HG03442 (cell line): Measurements from ENCODE around the gene SLC32A1.

Source experiments
- ATAC-seq: cut with Tn5 transposase; IDR thresholded peaks from one replicate; pipeline ENCODE4 v1.9.1; 2021; ENCODE audit warnings: mild to moderate bottlenecking, moderate library complexity; ENCODE audit not compliant: unreplicated experiment

SLC32A1 gene

DNA sequence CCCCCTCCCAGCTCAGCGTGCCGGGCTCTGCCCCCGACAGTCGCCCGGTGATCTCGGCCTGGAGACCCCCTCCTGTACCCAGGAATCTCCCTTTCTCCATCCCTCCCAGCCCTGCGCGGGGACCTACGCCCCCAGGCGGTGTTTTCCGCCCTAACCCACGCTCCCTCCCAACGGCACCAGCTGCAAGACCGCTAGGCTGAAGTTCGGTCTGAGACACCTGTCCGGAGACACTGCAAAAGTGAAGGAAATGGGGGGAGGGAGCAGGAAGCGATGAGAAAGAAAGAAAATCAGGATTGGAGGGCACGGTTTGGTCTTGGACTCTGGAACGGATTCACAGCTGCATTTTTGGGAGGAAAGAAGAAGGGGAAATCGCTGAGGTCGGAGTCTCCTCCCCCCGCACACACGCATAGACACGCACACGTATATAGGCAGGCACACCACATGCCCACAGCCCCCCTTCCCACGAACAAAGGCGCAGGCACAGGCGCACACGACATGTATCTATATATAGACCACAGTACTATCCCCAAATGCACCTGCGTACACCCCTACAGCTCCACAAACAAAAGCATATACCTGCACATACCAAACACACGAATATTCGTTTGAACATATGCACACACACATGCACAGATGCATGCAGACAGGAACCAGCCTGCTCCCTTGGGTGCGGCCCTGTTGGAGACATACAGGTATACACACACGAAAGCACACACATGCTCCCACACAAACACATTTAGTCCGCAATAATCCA lies 1.0 kb downstream of the SLC32A1 start:
- no peak for ATAC-seq

DNA sequence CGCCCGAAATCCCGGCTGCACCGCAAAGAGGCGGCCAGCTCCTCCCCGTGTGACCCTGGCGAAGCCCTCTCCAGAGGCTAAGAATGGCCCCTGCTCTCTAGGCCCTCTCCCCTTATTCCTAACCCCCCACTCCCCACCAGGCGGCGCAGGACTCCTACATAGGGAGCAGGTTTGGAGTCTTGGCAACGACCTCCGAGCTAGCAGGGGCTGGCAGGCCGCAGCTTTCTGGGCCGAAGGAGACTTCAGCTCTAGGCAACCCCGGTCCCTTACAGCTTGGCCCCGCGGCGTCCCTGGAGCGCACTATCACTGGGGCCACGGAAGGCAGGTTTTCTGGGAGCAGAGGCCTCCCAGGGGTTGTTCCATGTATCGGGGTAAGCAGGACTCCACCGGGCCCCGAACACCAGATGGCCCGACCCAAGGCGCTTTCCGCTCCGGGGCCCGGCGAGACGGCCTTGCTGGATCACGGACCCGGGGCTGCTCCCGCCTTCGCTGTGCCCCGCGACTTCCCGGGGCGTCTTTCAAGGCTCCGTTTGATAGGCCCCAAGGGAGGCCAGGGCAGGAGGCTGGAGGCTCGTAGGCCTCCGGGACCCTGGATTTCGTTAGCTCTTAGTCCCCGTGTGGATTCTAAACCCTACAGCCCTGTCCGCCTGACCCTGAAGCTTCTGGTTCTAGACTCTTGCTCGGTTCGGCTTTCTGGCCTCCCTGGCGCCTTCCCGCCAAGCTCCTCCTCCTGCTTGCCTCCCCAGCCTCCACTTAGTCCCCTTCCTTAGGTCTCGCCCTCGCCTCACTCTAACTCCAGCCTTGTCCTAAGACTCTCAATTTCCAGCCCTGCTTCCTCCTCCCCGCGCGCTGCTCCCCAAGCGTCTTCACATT lies 1.9 kb downstream of the SLC32A1 start:
- no peak for ATAC-seq

DNA sequence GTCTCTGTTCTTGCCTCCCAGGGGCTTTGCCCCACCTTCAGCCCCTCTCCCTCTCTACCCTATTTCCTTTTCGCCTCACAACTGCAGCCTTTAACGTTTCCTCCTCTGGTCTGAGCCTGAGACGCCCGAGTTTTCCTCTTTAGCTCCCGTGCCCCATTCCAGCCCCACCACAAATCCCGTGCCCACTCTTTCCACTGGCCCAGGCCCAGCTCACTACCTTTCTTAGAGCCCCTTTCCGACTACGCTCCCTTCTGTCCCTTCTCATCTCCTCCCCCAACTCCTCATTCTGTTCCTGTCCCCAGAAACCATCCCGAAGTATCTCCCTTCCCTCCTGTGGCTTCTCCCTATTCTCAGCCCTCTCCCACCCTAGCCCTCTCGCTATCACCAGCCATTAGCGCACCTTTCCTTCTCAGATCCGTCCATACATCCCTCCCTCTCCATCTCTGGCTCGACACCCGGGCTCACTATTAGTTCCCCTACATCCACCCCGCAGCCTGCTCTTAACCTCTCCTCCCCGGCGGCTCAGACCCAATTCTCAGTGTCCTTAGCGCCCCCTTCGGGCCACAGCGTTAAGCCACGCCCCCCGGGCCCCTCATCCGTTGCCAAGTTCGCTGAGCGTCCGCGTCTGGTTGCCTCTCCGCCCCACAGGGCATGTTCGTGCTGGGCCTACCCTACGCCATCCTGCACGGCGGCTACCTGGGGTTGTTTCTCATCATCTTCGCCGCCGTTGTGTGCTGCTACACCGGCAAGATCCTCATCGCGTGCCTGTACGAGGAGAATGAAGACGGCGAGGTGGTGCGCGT lies 2.7 kb downstream of the SLC32A1 start:
- ATAC-seq, result no peak

DNA sequence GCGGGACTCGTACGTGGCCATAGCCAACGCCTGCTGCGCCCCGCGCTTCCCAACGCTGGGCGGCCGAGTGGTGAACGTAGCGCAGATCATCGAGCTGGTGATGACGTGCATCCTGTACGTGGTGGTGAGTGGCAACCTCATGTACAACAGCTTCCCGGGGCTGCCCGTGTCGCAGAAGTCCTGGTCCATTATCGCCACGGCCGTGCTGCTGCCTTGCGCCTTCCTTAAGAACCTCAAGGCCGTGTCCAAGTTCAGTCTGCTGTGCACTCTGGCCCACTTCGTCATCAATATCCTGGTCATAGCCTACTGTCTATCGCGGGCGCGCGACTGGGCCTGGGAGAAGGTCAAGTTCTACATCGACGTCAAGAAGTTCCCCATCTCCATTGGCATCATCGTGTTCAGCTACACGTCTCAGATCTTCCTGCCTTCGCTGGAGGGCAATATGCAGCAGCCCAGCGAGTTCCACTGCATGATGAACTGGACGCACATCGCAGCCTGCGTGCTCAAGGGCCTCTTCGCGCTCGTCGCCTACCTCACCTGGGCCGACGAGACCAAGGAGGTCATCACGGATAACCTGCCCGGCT lies 3.4 kb downstream of the SLC32A1 start:
- no peak for ATAC-seq

DNA sequence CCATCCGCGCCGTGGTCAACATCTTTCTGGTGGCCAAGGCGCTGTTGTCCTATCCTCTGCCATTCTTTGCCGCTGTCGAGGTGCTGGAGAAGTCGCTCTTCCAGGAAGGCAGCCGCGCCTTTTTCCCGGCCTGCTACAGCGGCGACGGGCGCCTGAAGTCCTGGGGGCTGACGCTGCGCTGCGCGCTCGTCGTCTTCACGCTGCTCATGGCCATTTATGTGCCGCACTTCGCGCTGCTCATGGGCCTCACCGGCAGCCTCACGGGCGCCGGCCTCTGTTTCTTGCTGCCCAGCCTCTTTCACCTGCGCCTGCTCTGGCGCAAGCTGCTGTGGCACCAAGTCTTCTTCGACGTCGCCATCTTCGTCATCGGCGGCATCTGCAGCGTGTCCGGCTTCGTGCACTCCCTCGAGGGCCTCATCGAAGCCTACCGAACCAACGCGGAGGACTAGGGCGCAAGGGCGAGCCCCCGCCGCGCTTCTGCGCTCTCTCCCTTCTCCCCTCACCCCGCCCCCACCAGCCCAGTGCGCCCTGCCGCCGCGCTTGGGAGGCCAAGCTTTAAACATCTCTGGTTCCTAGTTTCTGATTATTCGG lies 4.0 kb downstream of the SLC32A1 start:
- ATAC-seq, result no peak

DNA sequence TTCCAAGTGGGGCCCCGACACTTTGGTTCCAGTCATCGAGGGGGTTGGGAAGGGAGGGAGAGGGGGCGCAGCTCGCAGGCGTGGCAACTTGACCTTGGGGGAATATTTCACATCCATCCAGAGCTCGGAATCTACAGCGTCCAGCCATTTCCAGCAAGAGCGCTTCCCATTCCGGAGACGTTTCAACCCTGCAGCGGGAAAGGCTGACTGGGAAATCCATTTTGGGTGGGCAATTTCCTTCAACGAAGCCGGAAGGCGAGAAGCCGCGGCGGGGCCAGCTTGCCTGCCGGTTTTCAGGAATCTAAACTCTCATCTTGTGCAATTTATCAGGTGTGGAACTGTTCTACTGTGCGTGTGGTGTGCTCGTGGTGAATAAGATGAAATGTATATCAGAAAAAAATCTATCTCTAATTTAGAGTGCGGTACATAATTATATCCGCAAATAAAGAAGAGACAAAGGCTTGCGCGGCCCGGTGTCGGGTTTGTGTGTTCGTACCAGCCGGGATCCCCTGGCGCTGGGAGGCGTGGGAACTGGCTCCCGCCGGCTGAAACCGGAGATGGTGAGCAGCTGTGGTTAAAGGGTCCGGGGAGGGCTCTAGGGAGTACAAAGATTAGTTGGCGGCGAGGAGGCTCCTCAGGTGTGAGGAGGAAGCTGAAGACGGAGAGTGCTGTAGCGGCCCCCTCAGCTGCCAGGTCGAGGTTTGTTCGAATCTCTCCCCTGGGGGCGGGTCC lies 4.8 kb downstream of the SLC32A1 start:
- no peak for ATAC-seq

DNA sequence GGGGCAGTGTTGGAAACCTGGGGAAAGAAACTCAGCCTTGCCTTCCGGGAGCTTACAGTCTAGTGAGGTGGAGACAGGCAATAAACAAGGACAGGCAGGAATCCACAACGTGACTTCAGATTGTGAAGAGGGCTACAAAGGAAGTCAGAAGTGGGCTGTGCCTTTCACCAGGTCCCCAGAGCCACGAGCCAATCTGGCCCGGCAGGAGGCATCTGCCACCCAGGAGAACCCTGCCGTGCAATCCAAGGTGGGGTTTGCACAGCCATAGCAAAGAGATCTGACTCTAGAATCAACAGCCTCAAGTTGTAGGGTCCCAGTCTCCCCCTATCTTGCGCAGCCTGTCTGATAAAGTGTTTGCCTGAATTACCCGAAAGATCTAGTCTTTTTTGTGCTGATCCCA lies 5.5 kb downstream of the SLC32A1 start:
- no peak for ATAC-seq

DNA sequence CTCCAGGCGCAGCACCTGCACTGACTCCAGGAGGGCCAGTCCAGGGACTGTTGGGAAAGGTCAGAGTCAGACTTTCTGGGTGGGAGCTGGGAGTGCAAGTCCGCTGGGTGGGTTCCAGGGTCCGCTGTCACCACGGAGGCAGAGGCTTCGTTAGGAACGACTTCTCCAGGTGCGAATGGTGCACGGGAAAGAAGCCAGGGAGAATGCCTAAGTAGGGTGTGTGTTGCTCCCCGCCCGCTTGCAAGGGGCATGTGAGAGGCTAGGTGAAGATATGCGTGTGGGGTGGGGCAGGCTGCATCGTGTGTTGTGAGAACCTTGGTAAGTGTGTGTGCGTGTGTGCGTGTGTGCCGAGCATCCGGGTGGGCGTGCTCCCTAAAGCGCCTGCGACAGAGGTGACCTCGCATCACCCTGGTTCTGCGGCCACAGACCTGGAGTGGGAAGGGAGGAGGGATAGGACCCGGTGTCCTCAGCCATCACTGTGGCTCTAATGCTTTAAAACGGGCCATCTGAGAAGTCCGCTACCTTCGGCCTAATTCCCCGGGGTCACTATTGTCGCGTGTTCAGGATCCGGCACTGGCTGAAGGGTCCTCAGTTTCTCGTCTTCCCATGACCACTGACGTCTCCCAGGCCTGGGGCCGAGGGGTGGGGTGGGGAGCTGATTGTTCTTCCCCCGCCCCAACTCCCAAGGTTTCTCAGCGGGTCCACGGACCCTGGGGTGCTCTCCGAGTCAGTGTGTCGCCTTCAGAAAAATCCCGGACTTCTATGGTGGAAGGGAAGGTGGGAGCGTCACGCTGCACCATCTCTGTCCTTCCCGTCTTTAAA lies 6.1 kb downstream of the SLC32A1 start:
- ATAC-seq, result no peak

DNA sequence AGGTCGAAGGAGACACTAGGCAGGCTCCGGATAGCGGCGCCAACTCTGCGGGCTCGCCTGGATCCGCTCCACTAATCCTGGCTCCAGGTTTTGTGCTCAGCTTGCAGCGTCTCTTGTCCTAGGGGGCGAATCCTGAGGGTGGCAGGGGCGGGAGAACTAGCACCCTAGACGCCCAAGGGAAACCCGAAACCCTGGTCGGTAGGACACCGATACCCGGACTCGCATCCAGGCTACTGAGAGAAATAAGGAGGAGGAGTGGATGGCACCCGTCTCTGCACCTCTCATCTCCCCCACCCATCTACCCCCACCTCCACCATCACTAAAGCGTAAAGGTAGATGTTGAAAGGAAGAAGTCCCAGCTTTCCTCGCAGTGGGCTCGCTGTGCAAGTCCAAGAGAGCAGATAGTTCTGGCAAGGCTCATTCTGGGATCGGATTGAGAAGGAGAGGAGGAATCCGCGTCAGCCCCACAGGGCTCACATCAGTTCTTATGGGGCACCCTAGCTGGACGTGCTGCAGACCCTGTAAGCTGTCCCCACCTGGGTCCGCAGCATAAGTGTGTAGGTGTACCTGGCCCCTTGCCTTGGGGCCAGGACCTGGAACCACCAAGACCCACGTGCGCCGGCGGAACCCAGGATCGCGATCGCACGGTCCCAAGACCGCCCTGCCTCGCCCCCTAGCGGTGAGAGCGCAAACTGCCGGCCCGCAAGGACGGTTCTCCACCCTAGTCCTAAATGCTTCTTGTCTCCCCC lies 6.9 kb downstream of the SLC32A1 start:
- ATAC-seq, result peak; percentile 45

DNA sequence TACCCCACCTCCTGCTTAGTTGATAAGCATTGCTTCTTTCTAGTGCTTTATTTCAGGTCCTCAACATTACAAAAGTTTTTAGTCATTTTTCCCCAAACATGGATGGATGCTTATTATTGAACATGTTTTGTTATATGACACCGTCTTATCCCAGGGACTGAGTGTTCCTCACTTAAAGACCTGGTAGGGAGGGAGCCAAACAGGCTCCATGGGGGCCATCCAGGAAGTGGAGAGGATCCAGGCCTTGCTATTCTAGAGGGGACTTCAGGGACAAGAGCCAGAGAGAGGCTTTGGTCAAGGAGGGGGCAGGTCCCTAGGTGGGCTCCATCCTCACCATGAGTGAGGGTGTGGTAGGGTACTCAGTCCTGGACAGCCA lies 7.4 kb downstream of the SLC32A1 start:
- ATAC-seq, result no peak

DNA sequence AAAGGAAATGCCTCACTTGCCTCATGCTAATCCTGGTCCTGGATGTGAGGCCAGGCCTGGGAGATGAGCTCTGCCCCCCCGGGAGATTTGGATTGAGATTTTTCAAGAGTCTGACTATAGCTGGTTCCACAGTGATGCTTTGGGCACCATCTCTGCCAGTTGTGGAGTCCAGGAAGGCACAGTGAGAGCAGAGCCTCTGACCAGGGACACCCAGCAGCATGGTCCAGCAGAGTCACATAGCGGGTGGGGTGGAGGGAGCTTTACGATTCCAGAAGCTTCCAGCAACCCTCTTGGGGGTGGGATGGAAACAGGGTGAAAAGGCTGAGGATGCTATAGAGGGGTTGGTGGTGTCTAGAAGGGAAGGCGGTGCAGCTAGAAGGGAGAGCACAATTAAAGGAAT lies 8.7 kb downstream of the SLC32A1 start:
- ATAC-seq, result no peak

DNA sequence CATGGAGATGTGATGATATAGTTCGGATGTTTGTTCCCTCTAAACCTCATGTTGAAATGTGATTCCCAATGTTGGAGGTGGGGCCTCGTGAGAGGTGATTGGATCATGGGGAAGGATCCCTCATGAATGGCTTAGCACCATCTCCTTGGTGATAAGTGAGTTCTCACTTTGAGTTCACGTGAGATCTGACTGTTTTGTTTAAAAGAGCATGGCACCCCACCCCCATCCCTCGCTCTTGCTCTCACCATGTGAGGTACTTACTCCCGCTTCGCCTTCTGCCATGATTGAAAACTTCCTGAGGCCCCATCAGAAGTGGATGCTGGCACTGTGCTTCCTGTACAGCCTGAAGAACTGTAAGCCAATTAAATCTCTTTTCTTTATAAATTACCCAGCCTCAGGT lies 10.9 kb downstream of the SLC32A1 start:
- ATAC-seq, result no peak

DNA sequence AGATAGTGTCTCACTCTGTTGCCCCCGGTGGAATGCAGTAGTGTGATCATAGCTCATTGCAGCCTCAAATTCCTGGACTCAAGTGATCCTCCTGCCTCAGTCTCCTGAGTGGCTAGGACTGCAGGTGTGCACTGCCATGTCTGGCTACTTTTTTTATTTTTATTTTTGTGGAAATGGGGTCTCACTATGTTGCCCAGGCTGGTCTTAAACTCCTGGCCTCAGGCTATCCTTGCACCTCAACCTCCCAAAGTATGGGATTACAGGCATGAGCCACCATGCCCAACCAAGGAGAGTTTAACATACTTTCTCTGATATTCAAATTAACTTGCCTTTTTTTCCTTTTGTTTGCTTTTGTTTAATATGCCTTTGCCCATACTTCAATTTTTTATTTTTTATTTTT lies 13.6 kb downstream of the SLC32A1 start:
- ATAC-seq, result no peak

DNA sequence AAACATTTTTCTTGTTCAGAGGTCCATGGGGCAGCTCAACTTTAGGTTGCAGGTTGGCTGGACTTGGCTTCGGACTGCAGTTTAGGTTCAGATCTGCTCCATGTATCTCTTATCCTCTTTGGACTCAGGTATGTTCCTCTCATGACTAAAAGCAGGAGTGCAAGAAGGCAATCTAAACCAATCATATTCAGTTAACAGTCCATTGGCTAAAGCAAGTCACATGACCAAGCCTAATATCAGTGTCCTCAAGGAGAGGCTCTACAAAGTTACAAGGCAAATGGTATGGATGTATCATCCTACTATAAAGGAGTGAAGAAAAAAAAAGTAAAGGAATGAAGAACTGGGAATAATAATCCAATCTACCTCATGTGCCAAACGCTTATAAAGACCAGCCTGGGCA lies 21.5 kb downstream of the SLC32A1 start:
- ATAC-seq, result no peak

DNA sequence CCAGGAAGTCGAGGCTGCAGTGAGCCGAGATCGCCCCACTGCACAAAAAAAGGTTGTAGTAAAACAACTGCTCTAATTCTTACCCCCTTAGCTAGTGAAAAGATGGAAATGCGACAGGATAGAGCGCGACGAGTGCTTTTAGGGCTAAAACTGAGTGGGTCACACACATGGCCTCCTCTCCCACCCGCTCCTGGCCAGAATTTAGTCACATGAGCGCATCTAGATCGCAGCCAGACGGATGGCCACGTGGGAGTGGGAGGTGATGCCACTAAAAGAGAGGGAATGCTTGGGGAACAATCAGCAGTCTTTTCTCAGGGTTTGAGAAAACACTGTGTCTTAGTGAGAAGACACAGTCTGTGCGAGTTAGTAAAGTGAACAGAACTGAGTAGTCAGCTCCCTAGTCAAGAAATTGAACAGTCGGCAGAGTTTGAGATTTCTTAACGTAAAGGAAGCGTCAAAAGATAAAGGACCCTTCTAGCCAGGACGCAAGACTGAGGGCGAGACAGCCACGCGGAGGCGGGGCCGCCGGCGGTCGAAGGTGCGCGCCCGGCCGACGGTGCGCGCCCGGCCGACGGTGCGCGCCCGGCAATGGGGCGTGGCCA lies 23.3 kb downstream of the SLC32A1 start:
- ATAC-seq, result no peak

DNA sequence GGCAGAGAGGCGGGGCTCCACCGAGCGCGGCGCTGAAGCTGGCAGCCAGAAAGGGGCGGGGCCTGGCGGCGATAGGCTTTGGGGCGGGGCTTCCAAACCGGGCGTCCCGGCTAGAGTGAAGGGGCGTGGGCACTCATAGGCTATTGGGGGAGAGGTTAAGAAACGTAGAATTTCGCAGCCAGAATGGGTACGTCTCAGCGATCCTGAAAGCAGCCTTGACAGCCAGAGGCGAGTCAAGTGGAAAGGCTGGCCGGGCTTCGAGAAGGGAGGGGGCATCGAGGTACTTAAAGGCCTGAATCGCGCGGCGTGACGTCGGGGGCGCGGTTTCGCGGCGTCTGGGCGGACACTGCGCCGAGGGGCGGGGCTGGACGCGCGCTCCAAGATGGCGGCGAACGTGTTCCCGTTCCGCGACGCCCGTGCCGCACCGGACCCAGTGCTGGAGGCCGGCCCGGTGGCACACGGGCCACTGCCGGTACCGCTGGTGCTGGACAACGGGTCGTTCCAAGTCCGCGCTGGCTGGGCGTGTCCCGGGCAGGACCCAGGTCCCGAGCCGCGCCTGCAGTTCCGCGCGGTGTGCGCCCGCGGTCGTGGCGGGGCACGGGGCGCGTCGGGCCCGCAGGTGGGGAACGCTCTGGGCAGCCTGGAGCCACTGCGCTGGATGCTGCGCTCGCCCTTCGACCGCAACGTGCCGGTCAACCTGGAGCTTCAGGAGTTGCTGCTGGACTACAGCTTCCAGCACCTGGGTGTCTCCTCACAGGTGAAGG lies 24.0 kb downstream of the SLC32A1 start, which contains the start of gene ACTR5:
Gene ACTR5, plus strand, starts transcription at position 364 of the 764 bp plus-strand sequence. Its CDS starts 19 bp downstream, at position 383.
- ATAC-seq, result peak; percentile 86

DNA sequence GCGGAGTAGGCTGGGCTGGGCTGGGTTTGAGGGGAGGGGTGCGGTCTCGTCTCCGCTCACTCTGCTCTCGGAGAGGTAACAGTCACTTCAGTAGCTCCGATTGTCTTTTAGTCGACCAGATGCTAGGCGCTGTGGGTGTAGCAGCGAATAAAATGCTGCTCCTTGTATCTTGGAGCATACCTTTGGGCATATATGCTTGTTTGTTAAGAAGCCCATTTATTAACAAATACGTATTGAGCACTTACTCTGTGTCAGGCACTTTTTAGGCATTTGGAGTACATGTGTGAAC lies 24.5 kb downstream of the SLC32A1 start:
- ATAC-seq, result peak; percentile 26
